HepG2 (cell line): ENCODE results near the gene SLC25A22. TPM values are rescaled to one million over a fixed set of nuclear protein-coding genes. Genes with fewer than 3 reads are reported as not detected.

Experiments
- ATAC-seq: fragments of 200-7000 bp; cut with Tn5 transposase; 3 replicates; pipeline ENCODE4 v1.9.1; 2020; ENCODE audit warnings: mild to moderate bottlenecking, moderate library complexity
- BruUV-seq: library from RNA; stranded (reverse); fragments of 400-500 nt; replicated peaks from 2 replicates; lab custom pipeline; 2021; lab: Mats Ljungman, UMichigan
- CTCF ChIA-PET: fragments of 300-600 bp; formaldehyde crosslinking; extraction: SDS; loops from one replicate; lab custom pipeline; 2021; ENCODE audit warnings: low total read pairs, inconsistent platforms, low intra/inter-chr PET ratio; lab: Yijun Ruan, JAX
- POLR2A ChIA-PET: fragments of 350-600 bp; sonication (Branson Sonifier 250); formaldehyde crosslinking; loops from one replicate; lab custom pipeline; 2020; ENCODE audit warnings: antibody characterized with exemption, inconsistent platforms; lab: Yijun Ruan, JAX
- DNase-seq: peaks from one replicate; pipeline ENCODE4 v3.0.0-alpha.2; 2015; ENCODE audit warnings: low spot score
- FAIRE-seq: peaks from 3 replicates; lab custom pipeline; 2011; peaks lifted over from hg19 to GRCh38; lab: Jason Lieb, UNC
- H2AFZ ChIP-seq: one replicate; pipeline ENCODE4 v1.6.1; 2011; ENCODE audit warnings: low read length, inconsistent platforms
- H3K27ac ChIP-seq: fragments of 300-600 bp; 3 replicates; pipeline ENCODE4 v1.8.0; 2011; ENCODE audit warnings: mixed run types, mild to moderate bottlenecking, mixed read lengths, low read length, inconsistent platforms; ENCODE audit not compliant: insufficient read depth; ENCODE audit errors: extremely low read length
- H3K27me3 ChIP-seq, 2 experiments: fragments of 200-600 bp in 1 of 2; 2 replicates in 1 of 2; 3 replicates in 1 of 2; pipeline versions ENCODE4 v1.6.0 to v1.8.0; 2011; ENCODE audit warnings: low read length in 2 of 2, mild to moderate bottlenecking in 2 of 2, moderate library complexity in 2 of 2, inconsistent platforms in 1 of 2; ENCODE audit not compliant: insufficient read depth in 2 of 2, control insufficient read depth in 1 of 2
- H3K36me3 ChIP-seq, 2 experiments: fragments of 200-600 bp in 1 of 2; replicated peaks in 1 of 2; 2 replicates in 1 of 2; 3 replicates in 1 of 2; pipeline versions ENCODE4 v1.5.1 to v1.8.0; 2011; ENCODE audit warnings: low read length in 2 of 2, inconsistent platforms in 1 of 2; ENCODE audit not compliant: insufficient read depth in 2 of 2, control insufficient read depth in 1 of 2
- H3K4me1 ChIP-seq: 2 replicates; pipeline ENCODE4 v1.5.1; 2012; ENCODE audit warnings: low read length, inconsistent platforms; ENCODE audit not compliant: insufficient read depth
- H3K4me2 ChIP-seq: 2 replicates; pipeline ENCODE4 v1.6.0; 2011; ENCODE audit warnings: low read depth, low read length, inconsistent platforms
- H3K4me3 ChIP-seq, 3 experiments: fragments of 200-600 bp in 1 of 3; sonication (generic), shearing (Covaris generic) in 1 of 3; replicated peaks in 1 of 3; 2 replicates each; pipeline ENCODE4 v1.5.1; 2011 to 2016; ENCODE audit warnings: low read length in 3 of 3, inconsistent platforms in 2 of 3, low read depth in 2 of 3, mild to moderate bottlenecking in 2 of 3, control low read depth in 1 of 3, mixed read lengths in 1 of 3; ENCODE audit not compliant: insufficient read depth in 1 of 3
- H3K79me2 ChIP-seq: one replicate; pipeline ENCODE4 v1.6.1; 2011; ENCODE audit warnings: low read length, inconsistent platforms; ENCODE audit not compliant: insufficient read depth
- H3K9ac ChIP-seq: 2 replicates; pipeline ENCODE4 v1.6.0; 2011; ENCODE audit warnings: mild to moderate bottlenecking, low read depth, low read length, inconsistent platforms; ENCODE audit not compliant: insufficient read depth
- H3K9me3 ChIP-seq: 2 replicates; pipeline ENCODE4 v1.5.1; 2012; ENCODE audit warnings: mild to moderate bottlenecking, low read length
- H4K20me1 ChIP-seq: 2 replicates; pipeline ENCODE4 v1.6.0; 2011; ENCODE audit warnings: inconsistent platforms, mild to moderate bottlenecking, low read length, moderate library complexity; ENCODE audit not compliant: insufficient read depth
- ATF7-NPFF ChIP-seq: sonication (generic); formaldehyde crosslinking; IDR thresholded peaks from 2 replicates; pipeline ENCODE4 v1.8.1; 2023; ENCODE audit warnings: mild to moderate bottlenecking, low read depth, missing genetic modification reagents, moderate library complexity
- CHCHD3 ChIP-seq: sonication (generic); formaldehyde crosslinking; IDR thresholded peaks from 2 replicates; pipeline ENCODE4 v1.8.0; 2022; ENCODE audit warnings: mild to moderate bottlenecking, missing genetic modification reagents, moderate library complexity
- FOXA3 ChIP-seq: IDR thresholded peaks from 2 replicates; pipeline ENCODE4 v1.6.1; 2016; ENCODE audit warnings: missing genetic modification reagents, missing compliant biosample characterization
- GZF1 ChIP-seq: sonication (generic); formaldehyde crosslinking; IDR thresholded peaks from 2 replicates; pipeline ENCODE4 v1.5.1; 2020; ENCODE audit warnings: mild to moderate bottlenecking, missing genetic modification reagents
- HDAC1 ChIP-seq: sonication (generic); formaldehyde crosslinking; IDR thresholded peaks from 2 replicates; pipeline ENCODE4 v1.5.1; 2020; ENCODE audit warnings: mild to moderate bottlenecking, missing genetic modification reagents
- HOXA5 ChIP-seq: sonication (generic); formaldehyde crosslinking; IDR thresholded peaks from 2 replicates; pipeline ENCODE4 v1.4.0; 2020; ENCODE audit warnings: missing genetic modification reagents
- KDM3A ChIP-seq: IDR thresholded peaks from 2 replicates; pipeline ENCODE4 v1.6.1; 2018; ENCODE audit warnings: low read depth, missing compliant biosample characterization
- NR2C2 ChIP-seq: sonication (generic); formaldehyde crosslinking; IDR thresholded peaks from 2 replicates; pipeline ENCODE4 v1.4.0; 2020; ENCODE audit warnings: missing genetic modification reagents, mild to moderate bottlenecking, moderate library complexity, borderline replicate concordance
- RARG ChIP-seq: sonication (generic); formaldehyde crosslinking; IDR thresholded peaks from 2 replicates; pipeline ENCODE4 v1.4.0; 2020; ENCODE audit warnings: low read depth, mild to moderate bottlenecking, missing genetic modification reagents
- SNAPC2 ChIP-seq: sonication (generic); formaldehyde crosslinking; IDR thresholded peaks from 2 replicates; pipeline ENCODE4 v1.8.1; 2022; ENCODE audit warnings: mild to moderate bottlenecking, missing genetic modification reagents
- SP1 ChIP-seq, 2 experiments: fragments of 450-650 bp in 1 of 2; sonication (generic) in 1 of 2; formaldehyde crosslinking in 1 of 2; IDR thresholded peaks; 2 replicates each; pipeline versions ENCODE4 v1.4.0 to v1.6.1; 2016 to 2020; ENCODE audit warnings: missing genetic modification reagents in 1 of 2
- TEAD3 ChIP-seq: optimal IDR thresholded peaks from 2 replicates; pipeline ENCODE3; 2016; ENCODE audit warnings: borderline replicate concordance
- WIZ ChIP-seq: sonication (generic); formaldehyde crosslinking; IDR thresholded peaks from 2 replicates; pipeline ENCODE4 v1.5.1; 2020; ENCODE audit warnings: mild to moderate bottlenecking, missing genetic modification reagents
- ZNF232 ChIP-seq: sonication (generic); formaldehyde crosslinking; IDR thresholded peaks from 2 replicates; pipeline ENCODE4 v1.4.0; 2020; ENCODE audit warnings: missing genetic modification reagents, borderline replicate concordance
- ZNF282 ChIP-seq: fragments of 450-650 bp; IDR thresholded peaks from 2 replicates; pipeline ENCODE4 v1.6.1; 2018; ENCODE audit not compliant: partially characterized antibody
- ZNF350 ChIP-seq: sonication (generic); formaldehyde crosslinking; IDR thresholded peaks from 2 replicates; pipeline ENCODE4 v1.4.0; 2020; ENCODE audit warnings: mild to moderate bottlenecking, low read depth, missing genetic modification reagents, borderline replicate concordance
- ZNF382 ChIP-seq: sonication (generic); formaldehyde crosslinking; IDR thresholded peaks from 2 replicates; pipeline ENCODE4 v1.5.0; 2020; ENCODE audit warnings: missing genetic modification reagents, mild to moderate bottlenecking, borderline replicate concordance
- ZNF563 ChIP-seq: sonication (generic); formaldehyde crosslinking; IDR thresholded peaks from 2 replicates; pipeline ENCODE4 v1.8.0; 2022; ENCODE audit warnings: mild to moderate bottlenecking, moderate library complexity, missing genetic modification reagents
- ZNF772 ChIP-seq: sonication (generic); formaldehyde crosslinking; IDR thresholded peaks from 2 replicates; pipeline ENCODE4 v1.5.0; 2020; ENCODE audit warnings: mild to moderate bottlenecking, missing genetic modification reagents
- ZNF879 ChIP-seq: sonication (generic); formaldehyde crosslinking; IDR thresholded peaks from 2 replicates; pipeline ENCODE4 v1.8.1; 2023; ENCODE audit warnings: missing genetic modification reagents
- WGBS: methylation state at CpG from one replicate; pipeline ENCODE4 v1.1.6; 2017; ENCODE audit warnings: low lambda C conversion rate; 5-methylcytosine and 5-hydroxymethylcytosine counted together
- in situ Hi-C: cut with HindIII; loops from 2 replicates; pipeline ENCODE4 v1.10.0; 2017; ENCODE audit warnings: low pct_unique_long_range_greater_than_20kb; ENCODE audit not compliant: extremely low pct_ligation_motif_present
- intact Hi-C: fragments of 100-400 bp; cut with micrococcal nuclease; formaldehyde crosslinking; loops from one replicate; pipeline ENCODE4 v1.10.0; 2022; ENCODE audit not compliant: unreplicated experiment
- polyA plus RNA-seq, 8 experiments: library from polyadenylated mRNA; depleted of rRNA in 3 of 8; stranded (reverse) in 7 of 8; unstranded in 1 of 8; fragments of >200 nt; fragmentation: Illumina TruSeq in 4 of 8; extraction: Trizol in 4 of 8; gene quantifications; 2 replicates each; pipeline versions ENCODE4 v1.2.1 to v1.2.3, GENCODE V29; 2011 to 2016; ENCODE audit warnings: low read depth in 4 of 8, missing spikeins in 1 of 8, mixed read lengths in 1 of 8; ENCODE audit not compliant: insufficient read depth in 1 of 8
- total RNA-seq, 5 experiments: library from RNA; depleted of rRNA; stranded (reverse); fragments of >200 nt; fragmentation: Illumina TruSeq; extraction: Trizol; gene quantifications; 2 replicates each; pipeline ENCODE4 v1.2.3, GENCODE V29; 2016; ENCODE audit warnings: low read depth in 1 of 5
- TF ChIP-seq, protein P1 (sequence below): sonication (generic); formaldehyde crosslinking; IDR thresholded peaks from 2 replicates; pipeline ENCODE4 v1.5.0; 2020; ENCODE audit warnings: missing genetic modification reagents
- TF ChIP-seq, protein P2 (sequence below): IDR thresholded peaks from 2 replicates; pipeline ENCODE4 v1.6.1; 2016; ENCODE audit warnings: missing genetic modification reagents, missing compliant biosample characterization

The SLC25A22 gene
- total and polyA plus RNA-seq, 2 of the 13 experiments (the other 11 are each of a cell fraction or from before 2014, with no cell fraction given) = 12.4 to 19.2 TPM

DNA sequence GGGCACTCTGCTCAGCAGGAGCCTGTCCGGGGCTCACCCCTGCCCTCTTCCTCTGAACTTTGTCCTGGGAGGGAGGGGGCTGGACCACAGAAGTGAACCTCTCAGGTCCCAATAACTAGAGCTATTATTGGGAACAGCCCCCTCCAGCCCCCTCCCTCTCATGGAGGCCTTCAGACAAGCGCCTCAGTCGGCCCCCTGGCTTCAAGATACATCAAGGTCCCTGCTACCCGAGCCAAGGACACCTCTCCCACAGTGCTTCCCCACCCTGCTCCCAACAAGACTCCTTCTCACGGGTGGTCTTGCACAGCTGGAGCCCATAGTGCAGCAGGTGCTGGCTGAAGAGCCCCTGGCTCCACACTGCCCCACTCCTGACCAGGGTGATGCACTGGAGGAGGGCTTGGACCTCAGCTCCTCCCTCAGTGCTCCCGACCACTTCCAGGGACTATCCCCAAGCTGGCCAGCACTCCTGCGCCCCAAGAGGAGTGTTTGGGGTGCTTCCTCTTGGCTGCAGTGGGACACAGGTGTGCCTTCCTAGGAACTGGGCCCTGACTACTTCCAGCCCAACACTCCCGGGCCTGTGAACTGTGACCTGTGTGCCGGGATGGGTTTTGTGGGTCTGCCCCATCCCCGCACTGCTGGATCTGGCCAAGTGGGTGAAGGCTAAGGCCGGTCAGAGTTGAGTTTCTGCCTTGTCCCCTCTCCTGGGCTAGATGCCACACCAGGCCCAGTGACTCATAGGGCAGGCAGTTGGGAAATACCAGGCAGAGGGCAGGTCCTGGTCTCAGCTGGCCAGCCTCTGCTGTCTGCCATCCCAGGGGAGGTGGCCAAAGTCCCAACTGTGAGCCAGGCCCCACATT lies 22.8 kb upstream of the SLC25A22 start (continued):
- TF ChIP-seq ZNF563 (CRISPR knock-in tag) (no peak), SNAPC2 (CRISPR knock-in tag) (no peak), ZNF382 (no peak)

DNA sequence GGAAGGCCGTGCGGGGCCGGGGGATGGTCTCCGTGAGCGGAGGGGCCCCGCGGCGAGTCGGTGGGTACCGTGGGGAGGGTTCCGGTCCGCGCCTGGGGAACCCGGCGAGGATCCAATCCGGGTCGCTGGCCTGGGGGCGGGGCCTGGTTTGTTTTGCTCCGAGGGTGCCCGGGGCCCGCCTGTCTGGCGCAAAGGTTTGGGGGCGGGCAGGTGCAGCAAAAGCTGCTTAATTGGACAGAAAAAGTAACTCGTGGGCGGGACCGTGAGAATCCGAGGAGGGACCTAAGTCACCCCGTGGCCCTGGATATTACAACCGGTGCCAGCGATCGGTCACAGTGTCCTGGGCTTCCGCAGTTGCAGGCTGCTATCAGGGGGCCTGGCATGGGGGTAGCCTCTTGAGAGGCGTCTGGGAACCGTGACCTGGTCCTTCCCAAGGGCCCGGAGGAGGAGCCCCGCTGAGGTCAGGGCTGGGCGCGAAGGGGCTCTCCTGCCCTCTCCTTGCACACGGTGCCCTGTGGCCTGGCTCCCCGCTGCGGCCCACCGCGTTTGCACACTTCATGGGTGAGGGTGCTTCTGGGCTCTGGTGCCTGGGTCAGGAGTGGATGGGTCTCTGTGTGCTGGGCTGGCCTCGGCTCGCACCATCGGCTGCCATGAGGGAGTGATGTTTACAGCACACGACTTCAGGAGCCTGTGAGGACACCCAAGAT lies 22.0 kb upstream of the SLC25A22 start:
- ChIA-PET CTCF (no interaction called here), POLR2A (interaction anchor here (0.8 to 9.2 kb wide), 21 partner anchors 7 to 443 kb away, joined by 3 to 264 read pairs (median 11); partner anchors contain the start of genes CD151, CRACR2B, DEAF1 and EPS8L2)
- Histone ChIP-seq H3K4me2 (peak overlapping the region; percentile 98), H3K9me3 (no peaks in the 10 kb centered on the region), H3K4me1 (peaks cover 27% of the 10 kb centered on the region), H2AFZ (no peak overlapping the region), H3K79me2 (peaks cover 20% of the 10 kb centered on the region), H3K4me3 (peak overlapping the region; percentile 80 to 98 (median 94)), H3K27ac (peak overlapping the region; percentile 92), H3K36me3 (peaks cover 8 to 20% of the 10 kb centered on the region in 2 experiments; a peak in 4 of 5 replicates), H4K20me1 (peaks cover 20% of the 10 kb centered on the region), H3K9ac (peak overlapping the region; percentile 92), H3K27me3 (no peaks in the 10 kb centered on the region; a peak in 1 of 5 replicates)
- intact Hi-C loops = no loop called here
- WGBS = 3% methylated on average over 5 of the region's 47 CpGs
- BruUV-seq = TSS peak; percentile 72
- peak; percentile 8 for FAIRE-seq
- peak; percentile 94 for DNase-seq
- in situ Hi-C loops = no loop called here
- peak; percentile 62 for ATAC-seq
- TF ChIP-seq WIZ (CRISPR knock-in tag) = no peak
- TF ChIP-seq HDAC1 (CRISPR knock-in tag) = peak; percentile 20; the same call in 1 of the 2 replicates
- no peak for TF ChIP-seq ZNF879 (CRISPR knock-in tag)
- TF ChIP-seq FOXA3 (CRISPR knock-in tag) = no peak
- no peak for TF ChIP-seq ZNF282
- TF ChIP-seq NR2C2 = peak; percentile 62; the same call in 1 of the 2 replicates
- 0 out of 2 replicates have a peak, but pooled peaks have one; percentile 40 for TF ChIP-seq GZF1
- TF ChIP-seq, protein P1, sequence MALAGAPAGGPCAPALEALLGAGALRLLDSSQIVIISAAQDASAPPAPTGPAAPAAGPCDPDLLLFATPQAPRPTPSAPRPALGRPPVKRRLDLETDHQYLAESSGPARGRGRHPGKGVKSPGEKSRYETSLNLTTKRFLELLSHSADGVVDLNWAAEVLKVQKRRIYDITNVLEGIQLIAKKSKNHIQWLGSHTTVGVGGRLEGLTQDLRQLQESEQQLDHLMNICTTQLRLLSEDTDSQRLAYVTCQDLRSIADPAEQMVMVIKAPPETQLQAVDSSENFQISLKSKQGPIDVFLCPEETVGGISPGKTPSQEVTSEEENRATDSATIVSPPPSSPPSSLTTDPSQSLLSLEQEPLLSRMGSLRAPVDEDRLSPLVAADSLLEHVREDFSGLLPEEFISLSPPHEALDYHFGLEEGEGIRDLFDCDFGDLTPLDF (CRISPR knock-in tag) = no peak
- no peak for TF ChIP-seq KDM3A (CRISPR knock-in tag)
- 0 out of 2 replicates have a peak, but pooled peaks have one; percentile 80 for TF ChIP-seq CHCHD3 (CRISPR knock-in tag)
- 0 out of 2 replicates have a peak, but pooled peaks have one; percentile 27 for TF ChIP-seq ZNF232 (CRISPR knock-in tag)
- no peak for TF ChIP-seq ZNF350 (CRISPR knock-in tag)
- TF ChIP-seq HOXA5 = no peak
- no peak for TF ChIP-seq RARG (CRISPR knock-in tag)
- TF ChIP-seq, protein P2, sequence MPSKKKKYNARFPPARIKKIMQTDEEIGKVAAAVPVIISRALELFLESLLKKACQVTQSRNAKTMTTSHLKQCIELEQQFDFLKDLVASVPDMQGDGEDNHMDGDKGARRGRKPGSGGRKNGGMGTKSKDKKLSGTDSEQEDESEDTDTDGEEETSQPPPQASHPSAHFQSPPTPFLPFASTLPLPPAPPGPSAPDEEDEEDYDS (CRISPR knock-in tag) = peak; percentile 68
- TF ChIP-seq TEAD3 (CRISPR knock-in tag) = no peak
- TF ChIP-seq ATF7-NPFF = peak; percentile 27
- TF ChIP-seq ZNF772 (CRISPR knock-in tag) = no peak; the same call in none of the 2 replicates
- TF ChIP-seq SP1 (IDR thresholded peaks at IDR 0.05) = no peak
- no peak for TF ChIP-seq SP1 (CRISPR knock-in tag; IDR thresholded peaks at IDR 0.05)
